Measurements from ENCODE around the gene FBXL2. TPM values are rescaled to one million over a fixed set of nuclear protein-coding genes. Genes with fewer than 3 reads are reported as not detected.

The FBXL2 gene
- polyA plus RNA-seq (2011; rRNA removed) (16.5 and 19.1 TPM in 2 replicates), polyA minus RNA-seq (2011; rRNA and poly(A)+ RNA removed) (11.7 and 19.4 TPM in 2 replicates)

- Histone ChIP-seq H3K36me3 (ENCODE audit: control insufficient read depth, insufficient read depth, low read length) (no peaks in the 10 kb centered on the region), H3K27me3 (ENCODE audit: control insufficient read depth, insufficient read depth, low read length) (no peaks in the 10 kb centered on the region), H3K4me3 (ENCODE audit: low read depth, low read length) (peak within 1 kb of the TSS; percentile 66)
- DNase-seq (ENCODE audit: low read depth): peak; percentile 8
- CTCF ChIA-PET: no interaction called here
- POLR2A ChIA-PET: no interaction called here
- TF ChIP-seq CTCF (IDR thresholded peaks at IDR 0.05; ENCODE audit: insufficient read depth, low read depth, low read length): no peak
These were observed at the start of gene FBXL2 for GRCh38 chr3:33277193-33277882. Gene FBXL2, plus strand, starts transcription at chr3:33277442. Its CDS starts 71 bp downstream, at chr3:33277513.

GRCh38 chr3:33229066-33229465 is 48.2 kb upstream of the FBXL2 start:
- TF ChIP-seq CTCF (IDR thresholded peaks at IDR 0.05; ENCODE audit: insufficient read depth, low read depth, low read length): no peak
- ChIA-PET CTCF (no interaction called here), POLR2A (interaction anchor here (0.6 kb wide), 1 partner anchor 50 kb away, joined by 8 read pairs; no protein-coding TSS in a partner anchor)
- Histone ChIP-seq H3K27me3 (ENCODE audit: control insufficient read depth, insufficient read depth, low read length) (peaks cover 2% of the 10 kb centered on the region; the same call in 1 of the 2 replicates), H3K36me3 (ENCODE audit: control insufficient read depth, insufficient read depth, low read length) (no peaks in the 10 kb centered on the region), H3K4me3 (ENCODE audit: low read depth, low read length) (no peak overlapping the region)
- no peak for DNase-seq (ENCODE audit: low read depth)

- POLR2A ChIA-PET: no interaction called here
- H3K27me3 ChIP-seq (ENCODE audit: control insufficient read depth, insufficient read depth, low read length): peaks cover 2% of the 10 kb centered on the region; the same call in 1 of the 2 replicates
- DNase-seq (ENCODE audit: low read depth): no peak
- CTCF ChIA-PET: interaction anchor here (0.8 to 1.0 kb wide), 2 partner anchors 11 to 143 kb away, joined by 3 read pairs; partner anchors contain the start of gene SUSD5
- H3K36me3 ChIP-seq (ENCODE audit: control insufficient read depth, insufficient read depth, low read length): no peaks in the 10 kb centered on the region
- no peak for TF ChIP-seq CTCF (IDR thresholded peaks at IDR 0.05; ENCODE audit: insufficient read depth, low read depth, low read length)
- no peak overlapping the region for H3K4me3 ChIP-seq (ENCODE audit: low read depth, low read length)
These were observed 47.3 kb upstream of the FBXL2 start for GRCh38 chr3:33229947-33230346.

DNA sequence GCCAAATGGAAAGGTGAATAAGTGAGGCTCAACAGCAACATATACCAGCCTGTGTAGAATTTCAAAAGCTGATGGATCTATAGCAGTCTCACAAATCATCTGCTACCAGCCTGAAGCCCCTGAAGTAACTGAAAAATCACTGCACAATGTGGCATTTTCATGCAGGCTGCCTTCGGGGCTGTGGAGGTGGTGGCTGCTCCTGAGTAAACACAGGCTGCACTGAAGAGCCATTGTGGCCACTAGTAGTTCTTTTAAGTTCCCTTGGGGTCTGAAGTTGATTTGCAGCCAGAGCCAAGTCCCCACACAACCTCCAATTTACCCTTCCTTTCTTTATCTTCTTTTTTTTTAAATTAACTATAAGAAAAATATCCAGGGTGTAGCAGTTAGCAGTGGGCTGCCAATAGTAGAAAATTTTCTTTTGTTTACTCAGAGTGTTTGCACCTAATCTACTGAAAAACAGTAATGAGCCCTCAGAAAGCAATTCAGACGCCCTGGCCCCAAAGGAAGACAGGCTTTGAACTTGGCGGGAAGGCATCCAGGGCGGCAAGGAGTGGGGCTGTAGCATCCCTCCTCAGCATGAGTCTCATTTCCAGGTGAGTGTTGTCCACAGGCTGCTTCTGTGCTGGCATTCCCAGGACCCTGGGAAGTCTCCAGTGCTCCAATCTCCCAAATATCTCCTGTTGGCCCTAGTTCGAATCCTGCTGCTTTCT is 45.3 kb upstream of the FBXL2 start:
- CTCF ChIA-PET: no interaction called here
- H3K27me3 ChIP-seq (ENCODE audit: control insufficient read depth, insufficient read depth, low read length): peaks cover 2% of the 10 kb centered on the region; the same call in 1 of the 2 replicates
- no peak for DNase-seq (ENCODE audit: low read depth)
- POLR2A ChIA-PET: no interaction called here
- H3K4me3 ChIP-seq (ENCODE audit: low read depth, low read length): no peak overlapping the region
- TF ChIP-seq CTCF (IDR thresholded peaks at IDR 0.05; ENCODE audit: insufficient read depth, low read depth, low read length): no peak
- no peaks in the 10 kb centered on the region for H3K36me3 ChIP-seq (ENCODE audit: control insufficient read depth, insufficient read depth, low read length)

DNA sequence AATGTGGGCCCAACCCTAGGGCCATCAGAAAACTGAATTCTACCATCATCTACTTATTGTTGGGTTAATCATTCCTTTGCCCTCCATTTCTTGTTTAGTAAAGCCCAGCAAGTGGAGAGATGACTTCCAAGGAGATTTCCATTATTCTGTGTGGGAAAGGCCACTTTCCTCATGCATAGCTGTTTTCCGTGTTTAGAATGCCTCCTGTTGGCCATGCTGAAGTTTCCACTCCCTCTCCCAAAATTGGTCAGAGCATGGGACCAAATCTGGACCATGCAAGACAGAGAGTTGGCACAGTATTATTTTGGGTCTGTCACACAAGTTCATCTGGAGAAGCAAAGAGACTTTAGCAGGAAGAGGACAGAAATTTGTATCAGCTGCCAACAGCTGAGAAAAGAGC is 43.4 kb upstream of the FBXL2 start:
- POLR2A ChIA-PET: interaction anchor here (0.5 kb wide), 1 partner anchor 23 kb away, joined by 6 read pairs; no protein-coding TSS in a partner anchor
- CTCF ChIA-PET: interaction anchor here (0.5 kb wide), 1 partner anchor 8 kb away, joined by 3 read pairs; no protein-coding TSS in a partner anchor
- TF ChIP-seq CTCF (IDR thresholded peaks at IDR 0.05; ENCODE audit: insufficient read depth, low read depth, low read length): no peak
- no peak for DNase-seq (ENCODE audit: low read depth)
- peaks cover 2% of the 10 kb centered on the region for H3K27me3 ChIP-seq (ENCODE audit: control insufficient read depth, insufficient read depth, low read length)
- H3K4me3 ChIP-seq (ENCODE audit: low read depth, low read length): no peak overlapping the region
- no peaks in the 10 kb centered on the region for H3K36me3 ChIP-seq (ENCODE audit: control insufficient read depth, insufficient read depth, low read length)

Measured in BJ (cell line).